ENCODE measurements around the gene SHISA4.
"Not testable (repeated sequence)": the region's sequence is repeated elsewhere in the genome, so short reads cannot be mapped to it uniquely, and the experiment has no call there.

Gene SHISA4, protein sequence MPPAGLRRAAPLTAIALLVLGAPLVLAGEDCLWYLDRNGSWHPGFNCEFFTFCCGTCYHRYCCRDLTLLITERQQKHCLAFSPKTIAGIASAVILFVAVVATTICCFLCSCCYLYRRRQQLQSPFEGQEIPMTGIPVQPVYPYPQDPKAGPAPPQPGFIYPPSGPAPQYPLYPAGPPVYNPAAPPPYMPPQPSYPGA

GRCh38 chr1:201888282-201889089 is at the start of gene SHISA4:
TSS of gene SHISA4 (plus strand) at chr1:201888898. CDS start at chr1:201888995, 97 bp downstream.
- Histone ChIP-seq H3K27me3 (ENCODE audit: insufficient read depth, low read length) (peaks cover 33% of the 10 kb centered on the region), H3K4me3 (ENCODE audit: low read length) (peak within 1 kb of the TSS; percentile 43), H3K4me1 (ENCODE audit: insufficient read depth, low read length) (peaks cover 12% of the 10 kb centered on the region), H3K9me3 (ENCODE audit: low read length) (no peaks in the 10 kb centered on the region), H3K36me3 (ENCODE audit: insufficient read depth, low read length) (no peaks in the 10 kb centered on the region), H2AFZ (ENCODE audit: low read depth, low read length) (peak within 1 kb of the TSS; percentile 96)

DNA sequence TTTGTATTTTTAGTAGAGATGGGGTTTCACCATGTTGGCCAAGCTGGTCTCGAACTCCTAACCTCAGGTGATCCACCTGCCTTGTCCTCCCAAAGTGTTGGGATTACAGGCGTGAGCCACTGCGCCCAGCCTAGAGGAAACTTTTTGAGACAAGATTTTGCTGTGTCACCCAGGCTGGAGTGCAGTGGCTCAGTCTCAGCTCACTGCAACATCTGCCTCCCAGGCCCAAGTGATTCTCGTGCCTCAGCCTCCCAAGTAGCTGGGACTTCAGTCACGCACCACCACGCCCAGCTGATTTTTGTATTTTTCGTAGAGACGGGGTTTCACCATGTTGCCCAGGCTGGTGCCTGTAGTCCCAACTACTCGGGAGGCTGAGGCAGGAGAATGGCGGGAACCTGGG is 49.6 kb upstream of the SHISA4 start:
- not testable (repeated sequence) for H3K4me1 ChIP-seq (ENCODE audit: insufficient read depth, low read length); H2AFZ ChIP-seq (ENCODE audit: low read depth, low read length); H3K4me3 ChIP-seq (ENCODE audit: low read length); H3K27me3 ChIP-seq (ENCODE audit: insufficient read depth, low read length); H3K9me3 ChIP-seq (ENCODE audit: low read length)
- H3K36me3 ChIP-seq (ENCODE audit: insufficient read depth, low read length), result peaks cover 39% of the 10 kb centered on the region

DNA sequence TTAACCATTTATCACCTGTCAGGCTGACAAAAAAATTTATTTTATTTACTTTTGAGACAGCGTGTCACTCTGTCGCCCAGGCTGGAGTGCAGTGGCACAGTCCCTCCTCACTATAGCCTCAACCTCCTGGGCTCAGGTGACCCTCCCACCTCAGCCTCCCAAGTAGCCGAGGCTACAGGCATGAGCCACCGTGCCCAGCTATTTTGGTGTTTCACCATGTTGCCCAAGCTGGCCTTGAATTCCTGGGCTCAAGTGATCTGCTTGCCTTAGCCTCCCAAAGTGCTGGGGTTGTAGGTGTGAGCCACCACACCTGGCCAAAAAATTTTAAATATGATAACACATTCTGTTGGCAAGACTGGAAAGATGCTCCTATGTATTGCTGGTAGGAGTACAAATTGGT is 48.6 kb upstream of the SHISA4 start:
- H2AFZ ChIP-seq (ENCODE audit: low read depth, low read length), result no peak overlapping the region
- H3K9me3 ChIP-seq (ENCODE audit: low read length), result no peaks in the 10 kb centered on the region
- H3K27me3 ChIP-seq (ENCODE audit: insufficient read depth, low read length), result no peaks in the 10 kb centered on the region
- no peak overlapping the region for H3K4me3 ChIP-seq (ENCODE audit: low read length)
- no peaks in the 10 kb centered on the region for H3K4me1 ChIP-seq (ENCODE audit: insufficient read depth, low read length)
- peaks cover 32% of the 10 kb centered on the region for H3K36me3 ChIP-seq (ENCODE audit: insufficient read depth, low read length)

GRCh38 chr1:201840490-201840889 is 48.2 kb upstream of the SHISA4 start:
- H3K4me1 ChIP-seq (ENCODE audit: insufficient read depth, low read length), result no peaks in the 10 kb centered on the region
- no peak overlapping the region for H3K4me3 ChIP-seq (ENCODE audit: low read length)
- H3K36me3 ChIP-seq (ENCODE audit: insufficient read depth, low read length), result peaks cover 27% of the 10 kb centered on the region
- H3K27me3 ChIP-seq (ENCODE audit: insufficient read depth, low read length), result no peaks in the 10 kb centered on the region
- H2AFZ ChIP-seq (ENCODE audit: low read depth, low read length), result no peak overlapping the region
- no peaks in the 10 kb centered on the region for H3K9me3 ChIP-seq (ENCODE audit: low read length)

DNA sequence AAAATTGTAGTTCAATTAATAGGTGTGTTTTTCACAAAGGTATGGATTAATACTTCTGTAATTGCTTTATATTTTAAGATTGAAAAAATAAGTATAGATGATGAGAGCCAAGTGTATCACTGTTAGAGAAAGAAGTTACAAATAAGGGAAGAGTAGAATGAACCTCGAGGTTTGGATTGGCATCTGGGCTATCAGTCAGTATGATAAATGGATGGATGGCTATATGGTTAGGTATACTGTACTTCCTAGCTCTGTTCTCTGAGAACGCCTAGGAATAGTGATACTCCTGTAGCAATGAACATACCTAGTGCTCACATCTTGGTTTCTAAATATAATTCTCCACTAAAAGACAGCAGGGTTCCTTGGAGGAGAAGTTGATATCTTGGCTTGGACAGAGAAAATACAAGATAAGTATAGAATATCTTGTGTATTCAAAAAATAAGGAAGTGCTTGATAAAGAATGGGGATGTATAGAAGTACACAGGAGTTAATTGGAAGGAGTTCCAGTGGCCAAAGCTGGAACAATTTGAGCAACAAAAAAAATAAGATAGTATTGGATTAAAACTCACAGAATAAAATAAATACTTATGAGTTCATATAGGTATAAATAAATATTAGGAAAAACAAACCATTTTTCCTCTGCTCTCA is 47.3 kb upstream of the SHISA4 start:
- H3K4me3 ChIP-seq (ENCODE audit: low read length), result no peak overlapping the region
- no peak overlapping the region for H2AFZ ChIP-seq (ENCODE audit: low read depth, low read length)
- H3K27me3 ChIP-seq (ENCODE audit: insufficient read depth, low read length), result no peaks in the 10 kb centered on the region
- no peaks in the 10 kb centered on the region for H3K4me1 ChIP-seq (ENCODE audit: insufficient read depth, low read length)
- H3K36me3 ChIP-seq (ENCODE audit: insufficient read depth, low read length), result peaks cover 23% of the 10 kb centered on the region
- no peaks in the 10 kb centered on the region for H3K9me3 ChIP-seq (ENCODE audit: low read length)

- Histone ChIP-seq H3K36me3 (ENCODE audit: insufficient read depth, low read length) (peaks cover 15% of the 10 kb centered on the region), H3K9me3 (ENCODE audit: low read length) (no peaks in the 10 kb centered on the region), H2AFZ (ENCODE audit: low read depth, low read length) (no peak overlapping the region), H3K4me1 (ENCODE audit: insufficient read depth, low read length) (no peaks in the 10 kb centered on the region), H3K27me3 (ENCODE audit: insufficient read depth, low read length) (no peaks in the 10 kb centered on the region), H3K4me3 (ENCODE audit: low read length) (no peak overlapping the region)
Observed at GRCh38 chr1:201842472-201843027, 46.1 kb upstream of the SHISA4 start.

- Histone ChIP-seq H3K27me3 (ENCODE audit: insufficient read depth, low read length) (no peaks in the 10 kb centered on the region), H2AFZ (ENCODE audit: low read depth, low read length) (no peak overlapping the region), H3K9me3 (ENCODE audit: low read length) (no peaks in the 10 kb centered on the region), H3K4me3 (ENCODE audit: low read length) (no peak overlapping the region), H3K4me1 (ENCODE audit: insufficient read depth, low read length) (peaks cover 13% of the 10 kb centered on the region), H3K36me3 (ENCODE audit: insufficient read depth, low read length) (peaks cover 30% of the 10 kb centered on the region)
Observed at GRCh38 chr1:201845331-201846083, 43.2 kb upstream of the SHISA4 start.

- H2AFZ ChIP-seq (ENCODE audit: low read depth, low read length), result no peak overlapping the region
- no peak overlapping the region for H3K4me3 ChIP-seq (ENCODE audit: low read length)
- H3K9me3 ChIP-seq (ENCODE audit: low read length), result no peaks in the 10 kb centered on the region
- H3K4me1 ChIP-seq (ENCODE audit: insufficient read depth, low read length), result peaks cover 13% of the 10 kb centered on the region
- H3K27me3 ChIP-seq (ENCODE audit: insufficient read depth, low read length), result no peaks in the 10 kb centered on the region
- H3K36me3 ChIP-seq (ENCODE audit: insufficient read depth, low read length), result peaks cover 46% of the 10 kb centered on the region
Observed at GRCh38 chr1:201847150-201847549, 41.5 kb upstream of the SHISA4 start.

GRCh38 chr1:201848230-201848629 is 40.5 kb upstream of the SHISA4 start:
- Histone ChIP-seq H3K4me1 (ENCODE audit: insufficient read depth, low read length) (peaks cover 13% of the 10 kb centered on the region), H3K9me3 (ENCODE audit: low read length) (no peaks in the 10 kb centered on the region), H3K27me3 (ENCODE audit: insufficient read depth, low read length) (no peaks in the 10 kb centered on the region), H2AFZ (ENCODE audit: low read depth, low read length) (no peak overlapping the region), H3K36me3 (ENCODE audit: insufficient read depth, low read length) (peaks cover 57% of the 10 kb centered on the region), H3K4me3 (ENCODE audit: low read length) (no peak overlapping the region)

GRCh38 chr1:201849372-201850052 is 39.2 kb upstream of the SHISA4 start:
- Histone ChIP-seq H2AFZ (ENCODE audit: low read depth, low read length) (no peak overlapping the region), H3K27me3 (ENCODE audit: insufficient read depth, low read length) (no peaks in the 10 kb centered on the region), H3K36me3 (ENCODE audit: insufficient read depth, low read length) (peaks cover 68% of the 10 kb centered on the region), H3K9me3 (ENCODE audit: low read length) (no peaks in the 10 kb centered on the region), H3K4me1 (ENCODE audit: insufficient read depth, low read length) (peaks cover 13% of the 10 kb centered on the region), H3K4me3 (ENCODE audit: low read length) (no peak overlapping the region)

GRCh38 chr1:201850053-201850397 is 38.7 kb upstream of the SHISA4 start:
- Histone ChIP-seq H3K27me3 (ENCODE audit: insufficient read depth, low read length) (no peaks in the 10 kb centered on the region), H2AFZ (ENCODE audit: low read depth, low read length) (no peak overlapping the region), H3K36me3 (ENCODE audit: insufficient read depth, low read length) (peaks cover 74% of the 10 kb centered on the region), H3K4me3 (ENCODE audit: low read length) (no peak overlapping the region), H3K9me3 (ENCODE audit: low read length) (no peaks in the 10 kb centered on the region), H3K4me1 (ENCODE audit: insufficient read depth, low read length) (peaks cover 13% of the 10 kb centered on the region)

DNA sequence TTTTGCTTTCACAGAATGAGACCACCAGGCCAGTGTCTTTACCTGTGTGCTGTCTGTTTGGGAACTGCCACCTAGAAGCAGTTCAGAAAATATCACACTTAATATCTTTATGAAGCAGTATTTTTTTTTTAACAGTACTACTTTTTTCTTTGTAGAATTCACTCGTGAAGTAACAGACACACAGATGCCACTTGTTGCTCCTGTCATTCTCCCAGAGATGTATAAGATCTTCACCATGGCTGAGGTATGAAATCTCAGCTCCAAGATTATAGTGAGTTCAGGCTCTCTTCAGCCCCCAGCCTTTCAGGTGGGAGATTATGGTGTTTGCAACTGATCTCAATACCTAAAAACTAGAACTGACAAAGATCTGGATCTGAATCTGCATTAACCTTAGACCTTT is 36.7 kb upstream of the SHISA4 start:
- H3K9me3 ChIP-seq (ENCODE audit: low read length), result no peaks in the 10 kb centered on the region
- peaks cover 13% of the 10 kb centered on the region for H3K4me1 ChIP-seq (ENCODE audit: insufficient read depth, low read length)
- no peaks in the 10 kb centered on the region for H3K27me3 ChIP-seq (ENCODE audit: insufficient read depth, low read length)
- no peak overlapping the region for H2AFZ ChIP-seq (ENCODE audit: low read depth, low read length)
- H3K4me3 ChIP-seq (ENCODE audit: low read length), result no peak overlapping the region
- H3K36me3 ChIP-seq (ENCODE audit: insufficient read depth, low read length), result peaks cover 93% of the 10 kb centered on the region

Measured in neuron (in vitro differentiated cells).